Trophoblast cell (in vitro differentiated cells and primary cell): ENCODE data around the gene ZBTB8A.

Experiments
- DNase-seq, 2 donors: peaks; one replicate each; pipeline ENCODE4 v3.0.0-alpha.2; 2016
- H2AFZ ChIP-seq: 2 replicates; pipeline ENCODE4 v1.6.1; 2013; ENCODE audit warnings: low read length, moderate library complexity, mild to moderate bottlenecking; ENCODE audit not compliant: insufficient read depth, poor library complexity
- H2AK5ac ChIP-seq: 2 replicates; pipeline ENCODE4 v1.6.1; 2013; ENCODE audit warnings: mild to moderate bottlenecking, low read length
- H2BK120ac ChIP-seq: 2 replicates; pipeline ENCODE4 v1.6.1; 2013; ENCODE audit warnings: low read length, mild to moderate bottlenecking, moderate library complexity; ENCODE audit not compliant: insufficient read depth, poor library complexity
- H2BK12ac ChIP-seq: 2 replicates; pipeline ENCODE4 v1.6.1; 2013; ENCODE audit warnings: mild to moderate bottlenecking, low read length, moderate library complexity
- H2BK5ac ChIP-seq: 2 replicates; pipeline ENCODE4 v1.6.1; 2013; ENCODE audit warnings: low read length, low read depth, moderate library complexity, mild to moderate bottlenecking; ENCODE audit not compliant: poor library complexity
- H3K14ac ChIP-seq: 2 replicates; pipeline ENCODE4 v1.6.1; 2013; ENCODE audit warnings: mild to moderate bottlenecking, low read length
- H3K18ac ChIP-seq: 2 replicates; pipeline ENCODE4 v1.6.1; 2013; ENCODE audit warnings: mild to moderate bottlenecking, low read length
- H3K23ac ChIP-seq: 2 replicates; pipeline ENCODE4 v1.6.1; 2013; ENCODE audit warnings: low read length
- H3K27ac ChIP-seq: 2 replicates; pipeline ENCODE4 v1.5.1; 2013; ENCODE audit warnings: low read depth, mild to moderate bottlenecking, inconsistent platforms, low read length, moderate library complexity
- H3K27me3 ChIP-seq: 2 replicates; pipeline ENCODE4 v1.6.1; 2013; ENCODE audit warnings: inconsistent platforms, mild to moderate bottlenecking, low read length, moderate library complexity; ENCODE audit not compliant: insufficient read depth
- H3K36me3 ChIP-seq, 2 experiments: 1 replicate in 1 of 2; 2 replicates in 1 of 2; pipeline ENCODE4 v1.6.1; 2013; ENCODE audit warnings: low read length in 2 of 2, mild to moderate bottlenecking in 2 of 2, moderate library complexity in 1 of 2; ENCODE audit not compliant: insufficient read depth in 2 of 2, control insufficient read depth in 1 of 2
- H3K4ac ChIP-seq: 2 replicates; pipeline ENCODE4 v1.6.1; 2013; ENCODE audit warnings: low read depth, mild to moderate bottlenecking, low read length, moderate library complexity
- H3K4me1 ChIP-seq, 2 experiments: 1 replicate in 1 of 2; 2 replicates in 1 of 2; pipeline ENCODE4 v1.6.1; 2013; ENCODE audit warnings: low read length in 2 of 2, mild to moderate bottlenecking in 2 of 2, moderate library complexity in 1 of 2; ENCODE audit not compliant: insufficient read depth in 2 of 2, control insufficient read depth in 1 of 2
- H3K4me2 ChIP-seq: 2 replicates; pipeline ENCODE4 v1.6.1; 2013; ENCODE audit warnings: inconsistent platforms, mild to moderate bottlenecking, low read length, moderate library complexity
- H3K4me3 ChIP-seq: 2 replicates; pipeline ENCODE4 v1.5.1; 2013; ENCODE audit warnings: mild to moderate bottlenecking, low read depth, low read length, inconsistent platforms
- H3K79me1 ChIP-seq: one replicate; pipeline ENCODE4 v1.6.1; 2013; ENCODE audit warnings: low read length
- H3K79me2 ChIP-seq: 2 replicates; pipeline ENCODE4 v1.6.1; 2013; ENCODE audit warnings: low read length, mild to moderate bottlenecking; ENCODE audit not compliant: control insufficient read depth, insufficient read depth, poor library complexity
- H3K9ac ChIP-seq: 2 replicates; pipeline ENCODE4 v1.6.1; 2013; ENCODE audit warnings: mild to moderate bottlenecking, low read length
- H3K9me3 ChIP-seq: 2 replicates; pipeline ENCODE4 v1.6.1; 2013; ENCODE audit warnings: low read depth, mild to moderate bottlenecking, control low read depth, inconsistent platforms, low read length; ENCODE audit not compliant: insufficient read depth
- H4K12ac ChIP-seq: 2 replicates; pipeline ENCODE4 v1.6.1; 2013; ENCODE audit warnings: low read depth, mild to moderate bottlenecking, low read length, moderate library complexity
- H4K8ac ChIP-seq: 2 replicates; pipeline ENCODE4 v1.6.1; 2013; ENCODE audit warnings: low read depth, mild to moderate bottlenecking, low read length, moderate library complexity
- H4K91ac ChIP-seq: one replicate; pipeline ENCODE4 v1.6.1; 2013; ENCODE audit warnings: low read depth, mild to moderate bottlenecking, low read length, moderate library complexity
- WGBS: extraction: QIAGEN DNeasy Blood & Tissue Kit; methylation state at CpG from one replicate; pipeline ENCODE4 v1.1.7; 2013; ENCODE audit warnings: missing lambda C conversion rate; ENCODE audit not compliant: insufficient read length, insufficient coverage; ENCODE audit errors: extremely low coverage; 5-methylcytosine and 5-hydroxymethylcytosine counted together

The ZBTB8A gene

GRCh38 chr1:32536117-32536516 is 3.1 kb upstream of the ZBTB8A start:
- Histone ChIP-seq H2BK12ac (no peak overlapping the region), H3K9ac (no peak overlapping the region), H3K4me2 (no peak overlapping the region), H4K8ac (no peak overlapping the region), H3K27ac (no peak overlapping the region), H3K14ac (no peak overlapping the region), H4K12ac (no peak overlapping the region), H3K18ac (no peak overlapping the region), H3K79me2 (peaks cover 5% of the 10 kb centered on the region), H2AFZ (no peak overlapping the region), H3K27me3 (no peaks in the 10 kb centered on the region), H3K9me3 (no peaks in the 10 kb centered on the region), H3K4me1 (peaks cover 8 to 12% of the 10 kb centered on the region in 2 experiments), H2AK5ac (no peak overlapping the region), H2BK5ac (no peak overlapping the region), H3K36me3 (no peaks in the 10 kb centered on the region), H2BK120ac (no peak overlapping the region), H4K91ac (no peak overlapping the region), H3K4me3 (no peak overlapping the region), H3K23ac (no peak overlapping the region), H3K79me1 (peaks cover 8% of the 10 kb centered on the region), H3K4ac (no peak overlapping the region)
- DNase-seq: no peak
- WGBS: no CpG with 5 or more reads among the region's 4 CpGs

GRCh38 chr1:32536764-32537163 is 2.5 kb upstream of the ZBTB8A start:
- Histone ChIP-seq H3K79me1 (peaks cover 8% of the 10 kb centered on the region), H2BK5ac (no peak overlapping the region), H3K36me3 (no peaks in the 10 kb centered on the region), H3K14ac (no peak overlapping the region), H3K18ac (no peak overlapping the region), H2BK120ac (no peak overlapping the region), H4K91ac (no peak overlapping the region), H3K9ac (no peak overlapping the region), H4K8ac (no peak overlapping the region), H3K79me2 (peaks cover 5% of the 10 kb centered on the region), H3K4me3 (no peak overlapping the region), H3K23ac (no peak overlapping the region), H3K4me2 (no peak overlapping the region), H2AFZ (no peak overlapping the region), H2AK5ac (no peak overlapping the region), H2BK12ac (no peak overlapping the region), H4K12ac (no peak overlapping the region), H3K27ac (no peak overlapping the region), H3K4me1 (peaks cover 8 to 12% of the 10 kb centered on the region in 2 experiments), H3K9me3 (no peaks in the 10 kb centered on the region), H3K4ac (no peak overlapping the region), H3K27me3 (no peaks in the 10 kb centered on the region)
- DNase-seq: peak; percentile 65 to 75
- no CpG with 5 or more reads among the region's 3 CpGs for WGBS

DNA sequence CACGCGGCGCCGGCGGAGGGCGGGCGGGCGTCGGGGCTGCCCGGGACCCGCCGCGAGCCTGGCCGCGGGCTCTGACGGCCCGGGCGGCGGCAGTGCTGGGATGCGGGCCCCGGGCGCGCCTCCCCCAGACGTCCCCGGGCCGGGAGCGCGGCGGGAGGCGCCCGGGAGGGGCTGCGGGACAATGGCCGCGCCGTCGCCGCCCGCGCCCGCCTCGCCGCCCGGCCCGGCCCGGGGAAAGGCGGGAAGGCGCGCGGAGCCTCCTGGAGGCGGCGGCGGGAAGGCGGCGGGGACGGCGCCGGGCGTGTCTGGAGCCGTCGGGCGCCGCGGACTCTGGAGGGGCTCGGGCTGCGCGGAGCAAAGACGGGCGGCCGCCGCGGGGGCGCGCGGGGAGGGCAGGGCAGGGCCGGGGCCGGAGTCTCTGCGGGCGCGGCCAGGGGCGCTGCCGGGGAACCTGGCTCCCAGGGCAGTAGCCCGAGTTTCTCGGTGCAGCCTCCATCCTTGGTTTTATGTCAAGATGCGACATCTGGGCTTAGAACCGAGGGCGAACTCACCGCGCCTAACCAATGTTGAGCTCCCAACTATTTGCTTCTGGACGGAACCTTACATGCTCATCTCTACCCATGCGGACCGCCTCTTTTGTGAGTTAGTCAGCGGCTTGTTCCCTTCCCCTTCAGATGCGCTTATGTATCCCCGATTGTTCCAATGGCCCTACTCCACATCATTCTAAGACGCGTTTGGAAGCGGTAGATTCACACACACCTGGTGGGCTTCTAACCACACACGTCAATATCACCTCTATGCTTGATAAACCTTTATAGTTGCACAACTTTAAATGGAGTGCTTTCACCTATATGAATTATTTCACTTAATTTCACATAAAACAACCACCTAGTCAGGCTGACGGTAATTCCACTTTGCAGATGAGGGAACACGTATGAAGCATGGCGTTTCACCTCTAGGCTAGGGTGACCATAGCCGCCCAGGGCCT is 651 bp downstream of the ZBTB8A start:
- DNase-seq: peak; percentile 37 to 65
- no peak overlapping the region for H3K23ac ChIP-seq
- peak overlapping the region; percentile 90 for H3K9ac ChIP-seq
- H2BK120ac ChIP-seq: peak overlapping the region; percentile 83
- peaks cover 5% of the 10 kb centered on the region for H3K79me2 ChIP-seq
- peak overlapping the region; percentile 89 for H3K4me2 ChIP-seq
- peak overlapping the region; percentile 97 for H2AFZ ChIP-seq
- no peak overlapping the region for H2BK5ac ChIP-seq
- no peaks in the 10 kb centered on the region for H3K27me3 ChIP-seq
- peak overlapping the region; percentile 94 for H3K14ac ChIP-seq
- H3K4me1 ChIP-seq: peaks cover 8 to 12% of the 10 kb centered on the region in 2 experiments
- H2AK5ac ChIP-seq: no peak overlapping the region
- no peaks in the 10 kb centered on the region for H3K36me3 ChIP-seq
- H4K91ac ChIP-seq: peak overlapping the region; percentile 91
- peak overlapping the region; percentile 32 for H3K27ac ChIP-seq
- H3K4me3 ChIP-seq: peak overlapping the region; percentile 87
- peak overlapping the region; percentile 45 for H4K12ac ChIP-seq
- peak overlapping the region; percentile 98 for H3K18ac ChIP-seq
- peak overlapping the region; percentile 35 for H3K4ac ChIP-seq
- H3K79me1 ChIP-seq: peaks cover 8% of the 10 kb centered on the region
- peak overlapping the region; percentile 92 for H4K8ac ChIP-seq
- no peaks in the 10 kb centered on the region for H3K9me3 ChIP-seq
- no CpG with 5 or more reads among the region's 102 CpGs for WGBS
- H2BK12ac ChIP-seq: no peak overlapping the region

GRCh38 chr1:32540605-32541004 is 1.4 kb downstream of the ZBTB8A start:
- DNase-seq: no peak
- H4K8ac ChIP-seq: no peak overlapping the region
- H3K27me3 ChIP-seq: no peaks in the 10 kb centered on the region
- H4K12ac ChIP-seq: no peak overlapping the region
- peaks cover 5% of the 10 kb centered on the region for H3K79me2 ChIP-seq
- peak overlapping the region; percentile 89 for H3K4me2 ChIP-seq
- WGBS: no CpG with 5 or more reads among the region's 3 CpGs
- H2BK120ac ChIP-seq: no peak overlapping the region
- H2AFZ ChIP-seq: peak overlapping the region; percentile 8
- no peak overlapping the region for H3K23ac ChIP-seq
- no peak overlapping the region for H2BK5ac ChIP-seq
- no peak overlapping the region for H2AK5ac ChIP-seq
- peaks cover 8% of the 10 kb centered on the region for H3K79me1 ChIP-seq
- H3K9me3 ChIP-seq: no peaks in the 10 kb centered on the region
- H3K14ac ChIP-seq: no peak overlapping the region
- H4K91ac ChIP-seq: no peak overlapping the region
- no peak overlapping the region for H3K4ac ChIP-seq
- H3K18ac ChIP-seq: no peak overlapping the region
- H3K9ac ChIP-seq: no peak overlapping the region
- peaks cover 8 to 12% of the 10 kb centered on the region in 2 experiments for H3K4me1 ChIP-seq
- H3K4me3 ChIP-seq: peak overlapping the region; percentile 51
- no peaks in the 10 kb centered on the region for H3K36me3 ChIP-seq
- H2BK12ac ChIP-seq: no peak overlapping the region
- no peak overlapping the region for H3K27ac ChIP-seq
